NCI-H524 treated with DMSO at 0.1 percent for 48 hours (cell line): ENCODE results near the gene LRP5.
A peak's percentile ranks its signal among the peaks of the same experiment; 100 is the strongest.

Experiments used
- DNase-seq: peaks from one replicate; lab custom pipeline; 2025; lab: John Stamatoyannopoulos, UW

LRP5 gene

DNA sequence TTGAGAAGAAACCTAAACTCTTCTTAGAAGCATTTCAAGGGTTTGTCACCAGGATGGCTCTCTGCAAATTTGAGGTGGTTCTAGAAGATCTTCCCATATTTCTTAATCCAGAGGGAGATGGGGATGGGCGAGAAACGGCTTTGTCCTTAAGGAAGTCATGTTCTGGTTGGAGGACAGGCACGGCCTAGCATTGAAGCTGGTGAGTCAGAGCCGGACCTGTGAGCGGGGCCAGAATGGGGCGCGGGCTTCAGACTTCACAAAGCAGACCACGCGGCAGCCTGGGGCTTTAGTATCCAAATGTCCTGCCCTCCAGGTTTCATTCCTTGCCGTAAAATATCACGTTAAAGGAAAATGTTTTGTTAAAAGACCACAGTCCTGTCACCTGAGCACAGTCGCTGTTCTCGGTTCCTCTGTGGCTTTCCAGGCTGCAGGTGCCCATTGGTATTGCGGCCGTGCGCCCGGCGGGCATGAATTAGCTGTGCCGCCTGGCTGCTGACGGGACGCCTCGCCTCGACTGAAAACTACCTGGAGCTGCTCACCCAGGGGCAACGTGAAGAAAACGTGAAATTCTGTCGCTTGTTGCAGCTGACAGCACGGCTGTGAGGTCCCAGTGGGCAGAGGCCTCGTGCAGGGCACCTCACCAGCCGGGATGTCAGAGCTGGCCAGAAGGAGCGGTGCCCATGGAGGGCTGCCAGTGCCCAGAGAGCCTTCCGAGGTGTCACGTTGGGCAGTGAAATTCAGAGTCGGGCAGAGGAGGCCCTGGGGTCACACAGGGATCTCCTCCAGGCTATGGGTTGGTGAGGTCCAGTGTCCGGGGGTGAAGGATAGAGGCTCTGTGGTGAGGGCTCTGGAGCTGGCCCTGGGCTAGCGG lies 59.0 kb downstream of the LRP5 start:
- DNase-seq, result no peak

DNA sequence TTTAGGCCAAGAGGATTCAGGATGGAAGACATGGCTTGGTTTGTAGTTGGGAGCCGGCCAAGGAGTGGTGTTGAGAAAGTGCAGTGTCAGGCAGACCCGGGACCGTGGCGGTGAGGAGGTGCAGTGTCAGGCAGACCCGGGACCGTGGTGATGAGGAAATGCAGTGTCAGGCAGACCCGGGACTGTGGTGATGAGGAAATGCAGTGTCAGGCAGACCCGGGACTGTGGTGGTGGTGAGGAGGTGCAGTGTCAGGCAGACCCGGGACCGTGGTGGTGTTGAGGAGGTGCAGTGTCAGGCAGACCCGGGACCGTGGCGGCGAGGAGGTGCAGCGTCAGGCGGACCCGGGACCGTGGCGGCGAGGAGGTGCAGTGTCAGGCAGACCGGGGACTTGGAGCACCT lies 59.7 kb downstream of the LRP5 start:
- DNase-seq, result no peak

DNA sequence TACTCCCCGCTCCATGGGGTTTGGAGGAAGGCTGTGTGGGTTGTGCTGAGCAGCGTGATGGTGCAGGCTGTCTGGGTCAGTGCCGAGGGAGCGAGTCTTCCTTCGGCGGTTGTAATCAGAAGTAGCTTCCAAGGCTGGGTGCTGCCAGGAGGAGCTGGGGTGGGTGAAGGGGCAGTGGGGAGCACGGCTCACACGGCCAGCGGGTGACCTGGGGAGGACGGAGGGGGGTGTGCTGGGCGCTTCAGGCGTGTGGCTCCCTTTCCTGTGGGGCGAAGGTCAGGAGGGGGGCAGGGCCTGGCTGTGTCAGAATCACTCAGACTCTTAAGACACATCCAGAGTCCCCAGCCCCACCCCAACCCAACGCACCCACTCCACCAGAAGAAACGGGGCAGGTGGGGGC lies 60.2 kb downstream of the LRP5 start:
- no peak for DNase-seq

DNA sequence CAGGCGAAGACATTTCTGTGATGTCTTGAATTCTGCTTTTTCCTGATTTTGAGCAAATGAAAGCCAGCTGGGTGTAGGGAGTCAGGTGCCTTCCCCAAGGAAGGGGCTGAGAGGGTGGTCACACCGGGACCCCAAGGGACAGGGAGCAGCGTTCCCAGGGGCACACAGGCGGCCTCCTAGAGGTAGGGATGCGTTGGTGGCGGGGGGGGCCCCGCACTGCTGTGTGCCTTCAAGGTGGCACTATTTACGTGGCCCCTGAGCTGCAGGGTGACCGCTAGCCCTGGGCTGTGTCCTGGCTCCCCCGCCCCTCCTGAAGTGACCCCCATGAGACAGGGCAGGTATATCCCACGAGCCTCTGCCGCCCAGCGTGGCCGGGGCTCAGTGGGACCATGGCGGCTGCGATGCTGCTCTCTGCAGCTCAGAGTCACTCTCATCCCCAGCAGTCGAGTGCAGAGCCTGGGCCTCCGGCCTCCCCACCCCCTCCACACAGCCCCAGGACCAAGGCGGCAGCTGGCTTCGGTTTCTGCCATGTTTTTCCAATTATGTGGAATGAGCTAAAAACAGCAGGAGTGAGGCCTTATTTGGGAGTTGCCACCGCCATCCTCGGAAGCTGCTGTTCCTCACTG lies 60.9 kb downstream of the LRP5 start:
- no peak for DNase-seq

DNA sequence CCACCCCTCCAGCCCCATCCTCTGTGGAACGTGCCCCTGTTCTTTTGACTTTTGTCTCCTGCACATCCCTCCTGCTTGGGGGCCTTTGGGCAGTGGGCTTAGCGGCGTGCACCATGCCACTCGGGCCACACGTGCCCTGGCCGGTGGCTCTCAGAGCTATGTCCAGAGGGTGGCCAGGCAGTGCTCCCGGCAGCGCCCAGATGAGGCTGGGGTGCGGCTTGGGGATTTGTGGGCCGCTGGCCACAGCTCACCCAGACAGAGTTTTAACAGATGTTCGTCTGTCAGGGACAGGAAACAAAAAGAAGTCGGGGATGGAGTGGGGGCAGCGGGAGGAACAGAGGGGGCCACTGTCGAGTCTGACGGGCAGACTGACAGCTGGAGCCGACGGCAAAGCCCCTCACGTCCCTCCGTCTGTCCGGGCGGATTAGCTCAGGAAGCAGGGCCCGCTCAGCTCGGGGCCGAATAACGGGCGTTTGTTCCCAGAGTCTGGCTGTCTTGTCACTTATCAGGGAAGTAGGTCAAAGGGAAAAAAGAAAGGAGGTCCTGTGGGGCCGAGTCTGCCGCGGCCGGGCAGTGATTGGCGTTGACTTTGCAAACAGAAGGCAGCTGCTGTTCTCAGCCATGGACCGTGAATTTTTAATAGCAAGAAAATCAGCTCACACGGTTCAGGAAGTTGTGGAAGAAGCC lies 61.6 kb downstream of the LRP5 start:
- DNase-seq, result peak; percentile 30

DNA sequence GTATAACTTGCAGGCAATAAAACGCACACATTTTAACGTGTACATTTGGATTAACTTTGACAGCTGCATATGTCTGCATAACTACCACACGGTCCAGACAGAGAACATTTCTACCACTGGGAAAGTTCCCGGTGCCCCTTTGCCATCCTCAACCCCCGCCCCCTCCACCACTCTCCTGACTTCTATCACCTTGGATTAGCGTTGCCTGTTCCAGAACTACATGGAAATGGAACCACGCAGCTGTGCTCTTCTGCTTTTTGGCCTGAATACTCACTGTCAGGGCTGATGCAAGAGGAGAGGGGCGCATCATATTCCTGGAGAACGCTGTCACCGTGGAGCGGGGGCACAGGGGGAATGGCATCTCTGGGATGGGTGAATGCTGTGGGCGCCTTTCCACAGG lies 62.1 kb downstream of the LRP5 start:
- DNase-seq, result no peak

DNA sequence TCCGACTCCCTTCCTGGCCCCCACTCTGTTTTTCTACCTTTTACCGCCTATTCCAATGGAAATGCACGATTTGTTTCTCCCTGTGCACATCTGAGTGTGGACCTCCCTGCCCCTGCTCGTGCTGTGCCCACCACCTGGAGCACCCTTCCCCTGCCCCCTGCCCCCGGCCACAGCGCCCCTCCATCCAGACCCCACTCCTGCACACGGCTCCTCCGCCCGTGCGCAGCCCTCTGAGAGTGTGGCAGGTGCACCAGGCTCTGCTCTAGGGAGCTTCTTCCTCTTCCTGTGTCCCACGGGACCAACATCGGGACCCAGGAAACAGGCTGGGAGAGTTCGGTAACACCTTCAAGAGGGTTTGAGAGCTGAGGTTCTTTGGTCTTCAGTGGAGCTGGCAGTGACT lies 62.9 kb downstream of the LRP5 start:
- no peak for DNase-seq

DNA sequence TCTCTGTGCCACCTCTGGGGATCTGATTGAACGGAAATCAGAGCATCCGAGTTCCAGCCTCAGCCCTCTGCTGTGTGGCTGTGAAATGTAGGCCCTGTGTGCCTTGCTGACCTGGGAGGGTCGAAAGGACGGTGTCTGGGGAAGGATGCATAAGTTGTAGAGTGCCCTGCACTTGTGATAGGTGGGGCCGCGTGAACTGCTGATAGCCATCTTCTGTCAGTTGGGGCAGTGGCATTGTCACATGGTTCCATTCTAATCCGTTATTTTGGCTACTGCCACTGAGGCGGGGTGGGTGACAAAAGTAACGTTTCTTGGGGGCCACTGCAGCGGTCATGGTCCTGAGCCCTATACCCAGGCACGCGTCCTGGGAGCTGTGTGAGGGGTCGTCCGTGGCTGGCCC lies 63.4 kb downstream of the LRP5 start:
- no peak for DNase-seq

DNA sequence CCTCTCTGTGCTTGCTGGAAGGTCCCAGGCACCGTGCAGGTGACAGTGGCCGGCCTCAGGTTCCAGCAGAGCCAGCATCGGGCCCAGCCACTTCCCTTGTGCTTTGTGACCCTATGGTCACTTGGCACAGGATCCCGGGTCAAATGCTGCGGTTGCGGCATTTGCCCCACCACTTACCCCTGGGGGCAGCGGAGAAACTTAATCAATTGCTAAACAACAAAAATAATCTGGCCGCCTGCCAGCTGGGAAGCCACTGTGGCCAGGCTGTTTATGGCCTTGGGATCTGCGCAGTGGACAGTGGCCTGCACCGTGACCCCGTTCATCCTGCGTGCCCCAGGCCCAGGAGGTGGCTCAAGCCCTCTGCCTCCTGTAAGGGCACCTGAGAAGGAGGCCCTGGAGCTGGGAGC lies 65.0 kb downstream of the LRP5 start:
- no peak for DNase-seq

DNA sequence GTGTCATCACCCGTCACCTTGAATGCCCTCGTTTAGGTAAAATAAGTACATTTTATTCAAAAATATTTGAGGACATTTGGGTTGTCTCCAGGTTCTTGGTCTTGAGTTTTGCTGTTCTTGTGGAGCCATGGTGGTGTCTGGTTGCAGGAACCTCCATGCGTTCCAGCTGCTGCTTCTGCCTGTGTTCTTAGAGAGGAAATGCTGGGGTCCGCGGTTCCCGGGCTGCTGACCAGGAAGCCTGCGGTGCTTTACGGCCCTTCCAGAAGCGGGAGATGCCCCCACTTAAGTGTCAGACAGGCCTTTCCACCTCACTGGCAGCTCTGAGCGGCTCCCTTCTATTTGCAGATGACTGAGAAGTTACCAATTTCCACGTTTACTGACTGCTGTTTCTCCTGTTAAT lies 66.8 kb downstream of the LRP5 start:
- DNase-seq, result no peak

DNA sequence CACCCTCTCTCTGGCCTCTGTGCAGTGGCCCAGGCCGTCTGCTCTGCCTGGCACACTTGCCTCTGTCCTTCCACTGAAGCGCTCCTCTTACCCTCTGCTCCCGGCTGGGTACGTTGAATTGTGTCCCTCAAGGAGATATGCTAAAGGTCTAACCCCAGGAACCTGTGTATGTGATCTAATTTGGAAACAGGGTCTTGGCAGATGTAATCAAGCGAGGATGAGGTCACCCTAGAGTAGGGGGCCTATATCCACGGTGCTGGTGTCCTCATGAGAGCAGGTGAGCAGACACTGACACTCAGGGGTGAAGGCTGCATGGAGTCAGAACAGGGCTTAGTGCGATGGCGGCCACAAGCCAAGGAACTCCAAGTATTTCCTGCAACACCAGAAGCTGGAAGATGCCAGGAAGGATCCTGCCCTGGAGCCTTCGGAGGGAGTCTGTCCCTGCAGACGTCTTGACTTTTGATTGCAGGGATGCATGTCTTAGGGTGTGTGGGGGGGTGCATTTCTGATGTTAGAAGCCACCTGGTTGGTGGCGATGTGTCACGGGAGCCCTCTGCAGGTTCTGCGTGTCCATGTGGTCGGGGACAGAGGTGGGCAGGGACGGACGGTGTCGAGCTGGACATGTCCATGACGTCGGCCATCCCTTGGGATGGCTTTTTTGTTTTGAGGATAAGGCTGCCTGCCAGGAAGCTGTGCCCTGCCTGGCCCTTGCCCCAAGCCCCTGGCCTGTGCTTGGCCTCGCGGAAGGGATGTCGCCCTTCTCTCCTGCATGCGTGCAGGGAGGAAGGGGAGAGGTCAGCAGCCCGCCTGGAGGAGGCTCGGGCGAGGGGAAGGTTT lies 68.6 kb downstream of the LRP5 start:
- DNase-seq, result no peak

DNA sequence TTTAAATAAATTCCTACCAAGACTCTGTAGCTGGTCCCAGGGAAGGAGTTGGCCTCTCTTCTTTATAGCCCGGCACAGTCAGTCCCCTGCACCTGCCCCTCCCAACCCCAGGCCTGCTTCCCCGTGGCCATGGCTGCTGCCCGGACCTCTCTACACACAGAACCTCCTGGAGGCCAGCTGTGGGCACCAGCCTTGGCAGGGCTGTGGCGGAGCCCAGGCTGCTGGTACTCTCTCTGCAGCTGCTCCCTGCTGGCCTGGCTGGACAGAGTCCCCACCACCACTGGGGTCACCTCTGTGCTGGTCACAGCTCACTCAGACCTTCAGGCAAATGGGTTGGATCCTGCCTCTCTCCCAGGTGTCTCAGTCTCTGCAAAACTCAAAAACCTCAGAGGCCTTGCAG lies 69.3 kb downstream of the LRP5 start:
- no peak for DNase-seq

DNA sequence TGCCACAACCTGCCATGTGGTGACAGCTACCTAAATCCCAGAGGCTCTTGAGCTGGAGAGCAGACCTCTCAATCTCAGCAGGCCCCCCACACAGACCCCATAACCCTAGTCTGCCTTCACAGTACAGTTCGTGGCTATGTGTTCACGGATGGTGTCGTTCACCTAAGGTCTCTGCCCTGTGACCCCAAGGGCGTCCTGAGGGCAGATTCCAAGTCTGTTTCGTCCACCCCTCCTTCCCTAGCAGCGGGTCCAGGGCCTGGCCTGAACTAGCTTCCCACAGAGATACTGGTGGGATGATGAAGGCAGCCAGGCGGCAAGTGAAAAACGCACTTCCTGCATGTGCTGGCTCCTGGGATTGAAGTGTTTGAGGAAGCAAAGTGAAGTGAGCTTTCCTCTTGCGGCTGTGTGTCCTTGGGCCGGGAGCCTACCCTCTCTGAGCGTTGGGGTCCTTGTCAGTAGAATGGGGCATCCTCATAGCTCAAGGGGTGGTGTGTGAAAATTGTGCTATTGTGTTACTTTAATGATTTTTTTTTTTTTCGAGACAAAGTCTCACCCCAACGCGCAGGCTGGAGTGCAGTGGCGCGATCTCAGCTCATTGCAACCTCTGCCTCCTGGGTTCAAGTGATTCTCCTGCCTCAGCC lies 70.1 kb downstream of the LRP5 start:
- no peak for DNase-seq

DNA sequence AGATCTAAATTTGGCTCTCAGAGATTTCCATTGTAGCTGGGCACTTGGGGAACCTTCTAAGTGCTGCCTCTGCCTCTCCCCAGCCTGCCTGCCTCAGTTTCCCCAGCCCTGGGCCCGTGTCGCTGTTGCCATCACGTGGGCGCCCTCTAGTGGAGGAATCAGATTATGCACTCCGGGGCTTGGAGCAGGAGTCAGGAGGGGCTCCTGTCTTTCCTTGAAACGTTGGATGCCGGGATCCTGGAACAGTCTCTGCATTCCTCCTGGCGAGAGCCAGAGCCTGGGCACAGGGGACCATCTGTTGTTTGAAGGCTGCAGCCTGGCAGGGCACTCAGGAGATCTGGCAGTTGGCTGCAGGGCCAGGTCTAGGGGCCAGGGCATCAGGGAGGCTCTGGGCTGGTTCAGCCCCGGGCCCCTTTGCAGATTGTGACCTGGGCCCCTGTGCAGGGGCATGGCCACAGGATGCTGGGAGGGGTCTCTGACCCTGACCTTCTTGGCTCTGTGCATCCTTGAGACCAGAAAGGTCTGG lies 71.6 kb downstream of the LRP5 start:
- no peak for DNase-seq

DNA sequence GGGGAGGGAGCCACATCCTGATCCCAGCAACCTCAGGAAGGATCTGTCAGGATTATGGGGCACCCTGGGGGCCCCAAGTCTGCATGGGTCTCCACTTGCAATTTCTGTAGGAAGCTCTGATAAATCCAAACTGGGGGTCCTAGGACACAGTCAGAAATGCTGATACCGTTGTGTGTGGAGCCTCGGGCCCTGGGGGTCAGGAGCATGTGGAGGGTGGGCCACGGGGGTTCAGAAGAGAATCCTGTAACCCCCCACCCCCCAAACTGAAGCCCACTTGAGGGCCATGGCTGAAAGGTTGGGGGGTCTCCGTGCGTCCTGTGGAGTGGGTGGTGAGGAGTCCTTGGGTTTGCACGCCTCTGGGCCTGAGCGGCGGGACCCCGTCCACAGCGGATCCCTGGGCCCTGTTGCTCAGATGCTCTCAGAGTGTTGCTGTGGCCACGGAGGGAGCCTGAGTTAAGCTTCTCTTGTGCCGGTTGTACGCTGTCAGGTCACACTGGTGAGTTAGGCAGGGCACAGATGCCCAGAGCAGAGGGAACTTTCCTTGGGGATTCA lies 72.2 kb downstream of the LRP5 start:
- DNase-seq, result no peak

DNA sequence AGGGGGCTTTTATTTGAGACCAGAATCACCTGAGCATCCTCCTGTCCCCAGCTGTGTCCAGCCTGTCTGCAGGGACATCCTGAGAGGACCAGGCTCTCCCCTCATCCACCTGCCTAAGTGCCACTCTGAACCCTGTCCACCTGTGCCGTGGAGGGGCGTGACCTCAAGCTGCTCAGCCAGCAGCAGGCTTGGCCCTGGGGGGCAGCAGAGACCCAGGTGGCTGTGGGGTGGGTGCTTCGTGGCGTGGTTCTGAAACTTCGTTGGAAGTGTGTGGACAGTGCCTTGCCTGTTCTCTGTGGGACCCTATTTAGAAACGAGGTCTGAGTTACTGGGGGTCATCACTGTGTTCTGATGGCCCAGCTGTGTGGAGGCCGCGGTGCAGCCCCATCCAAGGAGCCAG lies 72.7 kb downstream of the LRP5 start:
- no peak for DNase-seq

DNA sequence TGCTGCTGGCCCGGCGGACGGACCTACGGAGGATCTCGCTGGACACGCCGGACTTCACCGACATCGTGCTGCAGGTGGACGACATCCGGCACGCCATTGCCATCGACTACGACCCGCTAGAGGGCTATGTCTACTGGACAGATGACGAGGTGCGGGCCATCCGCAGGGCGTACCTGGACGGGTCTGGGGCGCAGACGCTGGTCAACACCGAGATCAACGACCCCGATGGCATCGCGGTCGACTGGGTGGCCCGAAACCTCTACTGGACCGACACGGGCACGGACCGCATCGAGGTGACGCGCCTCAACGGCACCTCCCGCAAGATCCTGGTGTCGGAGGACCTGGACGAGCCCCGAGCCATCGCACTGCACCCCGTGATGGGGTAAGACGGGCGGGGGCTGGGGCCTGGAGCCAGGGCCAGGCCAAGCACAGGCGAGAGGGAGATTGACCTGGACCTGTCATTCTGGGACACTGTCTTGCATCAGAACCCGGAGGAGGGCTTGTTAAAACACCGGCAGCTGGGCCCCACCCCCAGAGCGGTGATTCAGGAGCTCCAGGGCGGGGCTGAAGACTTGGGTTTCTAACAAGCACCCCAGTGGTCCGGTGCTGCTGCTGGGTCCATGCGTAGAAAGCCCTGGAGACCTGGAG lies 74.1 kb downstream of the LRP5 start:
- no peak for DNase-seq

DNA sequence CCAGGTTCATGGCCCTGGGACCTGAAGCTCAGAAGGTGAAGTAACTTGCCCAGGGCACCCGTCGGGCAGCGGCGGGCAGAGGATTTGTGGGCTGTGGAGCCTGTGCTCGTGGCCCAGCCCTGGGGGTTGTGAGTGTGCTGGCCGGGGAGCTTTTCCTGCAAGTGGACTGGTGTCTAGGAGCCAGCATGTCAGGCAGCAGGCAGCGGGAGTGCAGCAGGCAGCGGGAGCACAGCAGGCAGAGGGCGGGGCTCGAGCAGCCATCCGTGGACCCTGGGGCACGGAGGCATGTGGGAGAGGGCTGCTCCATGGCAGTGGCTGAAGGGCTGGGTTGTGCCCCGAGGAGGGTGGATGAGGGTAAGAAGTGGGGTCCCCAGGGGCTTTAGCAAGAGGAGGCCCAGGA lies 75.4 kb downstream of the LRP5 start:
- DNase-seq, result no peak

DNA sequence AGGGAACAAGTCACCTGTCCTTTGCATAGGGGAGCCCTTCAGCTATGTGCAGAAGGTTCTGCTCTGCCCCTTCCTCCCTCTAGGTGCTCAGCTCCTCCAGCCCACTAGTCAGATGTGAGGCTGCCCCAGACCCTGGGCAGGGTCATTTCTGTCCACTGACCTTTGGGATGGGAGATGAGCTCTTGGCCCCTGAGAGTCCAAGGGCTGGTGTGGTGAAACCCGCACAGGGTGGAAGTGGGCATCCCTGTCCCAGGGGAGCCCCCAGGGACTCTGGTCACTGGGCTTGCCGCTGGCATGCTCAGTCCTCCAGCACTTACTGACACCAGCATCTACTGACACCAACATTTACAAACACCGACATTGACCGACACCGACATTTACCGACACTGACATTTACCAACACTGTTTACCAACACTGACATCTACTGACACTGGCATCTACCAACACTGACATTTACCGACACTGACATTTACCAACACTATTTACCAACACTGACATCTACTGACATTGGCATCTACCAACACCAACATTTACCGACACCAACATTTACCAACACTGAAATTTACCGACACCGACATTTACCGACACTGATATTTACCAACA lies 76.3 kb downstream of the LRP5 start:
- no peak for DNase-seq

DNA sequence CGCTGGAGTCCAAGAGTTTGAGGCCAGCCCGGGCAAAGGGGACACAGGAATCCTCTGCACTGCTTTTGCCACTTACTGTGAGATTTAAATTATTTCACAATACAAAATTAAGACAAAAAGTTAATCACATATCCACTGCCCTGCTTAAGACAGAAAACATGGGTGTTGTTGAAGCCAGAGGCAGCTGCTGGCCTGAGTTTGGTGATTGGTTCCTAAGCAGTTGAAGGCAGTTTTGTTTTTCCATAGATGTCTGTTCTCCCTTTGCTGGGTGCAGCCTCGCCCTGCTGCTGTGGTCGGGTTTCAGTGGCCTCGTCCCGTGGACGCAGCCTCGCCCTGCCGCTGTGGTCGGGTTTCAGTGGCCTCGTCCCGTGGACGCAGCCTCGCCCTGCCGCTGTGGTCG lies 77.9 kb downstream of the LRP5 start:
- DNase-seq, result no peak
